ENCODE measurements around the gene LTA.

Gene LTA

DNA sequence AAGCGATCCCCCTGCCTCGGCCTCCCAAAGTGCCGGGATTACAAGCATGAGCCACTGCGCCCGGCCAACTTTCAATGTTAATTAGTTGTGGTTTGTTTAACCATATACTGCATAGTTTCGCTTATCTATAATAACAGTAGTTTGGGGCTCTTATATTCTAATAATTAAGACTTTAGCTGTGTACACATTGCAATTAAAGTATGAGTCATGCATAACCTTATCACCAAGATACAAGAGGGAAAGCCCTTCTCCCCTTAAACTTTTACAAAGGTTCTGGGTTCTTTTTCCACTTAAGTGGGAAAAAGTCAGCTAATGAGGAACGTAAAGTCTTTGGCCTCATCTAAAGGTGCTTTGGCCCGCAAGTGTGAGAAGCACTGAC lies 46.5 kb upstream of the LTA start (continued):
- no peak for TF ChIP-seq ZNF785 (tag by site-specific recombination; IDR thresholded peaks at IDR 0.05)
- no peak for TF ChIP-seq KLF7 (tag by site-specific recombination; IDR thresholded peaks at IDR 0.05; ENCODE audit: borderline replicate concordance)
- no peak for TF ChIP-seq ZNF266 (tag by site-specific recombination; IDR thresholded peaks at IDR 0.05; ENCODE audit: low read depth)
- no peak for TF ChIP-seq ZNF157 (tag by site-specific recombination; IDR thresholded peaks at IDR 0.05)
- no peak for TF ChIP-seq ZNF548 (tag by site-specific recombination; IDR thresholded peaks at IDR 0.05)
- no peak for TF ChIP-seq ZNF121 (tag by site-specific recombination; IDR thresholded peaks at IDR 0.05)
- TF ChIP-seq ZNF596 (tag by site-specific recombination; IDR thresholded peaks at IDR 0.05): no peak
- TF ChIP-seq ZNF571 (tag by site-specific recombination; IDR thresholded peaks at IDR 0.05): no peak
- TF ChIP-seq, protein P1, sequence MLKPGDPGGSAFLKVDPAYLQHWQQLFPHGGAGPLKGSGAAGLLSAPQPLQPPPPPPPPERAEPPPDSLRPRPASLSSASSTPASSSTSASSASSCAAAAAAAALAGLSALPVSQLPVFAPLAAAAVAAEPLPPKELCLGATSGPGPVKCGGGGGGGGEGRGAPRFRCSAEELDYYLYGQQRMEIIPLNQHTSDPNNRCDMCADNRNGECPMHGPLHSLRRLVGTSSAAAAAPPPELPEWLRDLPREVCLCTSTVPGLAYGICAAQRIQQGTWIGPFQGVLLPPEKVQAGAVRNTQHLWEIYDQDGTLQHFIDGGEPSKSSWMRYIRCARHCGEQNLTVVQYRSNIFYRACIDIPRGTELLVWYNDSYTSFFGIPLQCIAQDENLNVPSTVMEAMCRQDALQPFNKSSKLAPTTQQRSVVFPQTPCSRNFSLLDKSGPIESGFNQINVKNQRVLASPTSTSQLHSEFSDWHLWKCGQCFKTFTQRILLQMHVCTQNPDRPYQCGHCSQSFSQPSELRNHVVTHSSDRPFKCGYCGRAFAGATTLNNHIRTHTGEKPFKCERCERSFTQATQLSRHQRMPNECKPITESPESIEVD (tag by site-specific recombination; IDR thresholded peaks at IDR 0.05): peak; percentile 68
- TF ChIP-seq ZNF175 (tag by site-specific recombination; IDR thresholded peaks at IDR 0.05): no peak
- peak; percentile 55; the same call in 1 of the 2 replicates for TF ChIP-seq ZEB2 (tag by site-specific recombination; IDR thresholded peaks at IDR 0.05)
- TF ChIP-seq GLIS2 (tag by site-specific recombination; IDR thresholded peaks at IDR 0.05): no peak
- peak; percentile 99 for TF ChIP-seq SP7 (tag by site-specific recombination; IDR thresholded peaks at IDR 0.05)

DNA sequence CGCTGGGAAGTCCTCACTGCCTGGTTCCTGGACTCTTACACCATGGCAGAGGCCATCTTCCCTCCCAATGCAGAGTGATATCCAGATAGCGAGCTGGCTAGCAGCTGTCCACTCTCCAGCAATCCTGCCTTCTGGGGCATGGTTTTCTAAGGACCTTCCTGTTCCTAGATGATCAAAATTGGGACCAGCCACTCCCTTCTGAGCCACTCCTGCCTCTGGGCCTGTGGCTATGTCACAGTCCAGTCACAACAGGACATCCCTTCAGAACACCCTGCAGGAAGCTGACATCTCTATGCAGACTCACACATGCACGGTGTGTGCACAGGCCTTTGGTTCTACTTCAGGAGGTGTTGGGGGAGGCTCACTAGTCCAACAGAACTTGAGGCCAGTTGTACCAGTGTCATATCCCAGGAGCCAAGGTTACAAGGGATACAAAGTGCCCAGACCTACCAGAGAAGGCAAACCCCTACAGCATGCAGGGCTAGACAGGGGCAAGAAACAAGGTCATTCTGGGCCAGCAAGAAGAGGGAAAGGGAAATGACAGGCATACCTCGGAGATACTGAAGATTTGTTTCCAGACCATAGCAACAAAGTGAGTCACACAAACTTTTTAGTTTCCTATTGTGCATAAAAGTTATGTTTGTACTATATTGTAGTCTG lies 46.0 kb upstream of the LTA start:
- no peaks in the 10 kb centered on the region for H3K9me3 ChIP-seq (ENCODE audit: control insufficient read depth, insufficient read depth, low read depth, low read length)
- peaks cover 3% of the 10 kb centered on the region for H3K4me1 ChIP-seq (ENCODE audit: control insufficient read depth, insufficient read depth, low read length)
- no peak overlapping the region for H3K27ac ChIP-seq (ENCODE audit: extremely low read depth, low read depth, low read length)
- ChIA-PET POLR2A (interaction anchor here (1.2 to 2.2 kb wide), 4 partner anchors 10 to 29 kb away, joined by 3 to 11 read pairs (median 6); partner anchors contain the start of genes DDX39B and MICB), CTCF (interaction anchor here (0.6 kb wide), 1 partner anchor 21 kb away, joined by 6 read pairs; the partner anchor contains the start of gene NFKBIL1)
- H3K4me3 ChIP-seq (ENCODE audit: low read depth, low read length): no peak overlapping the region
- H3K36me3 ChIP-seq (ENCODE audit: control insufficient read depth in 2 of 2, insufficient read depth in 1 of 2, low read length in 2 of 2): peaks cover 9 to 21% of the 10 kb centered on the region in 2 experiments
- 0 out of 2 replicates have a peak, but pooled peaks have one; percentile 1 for TF ChIP-seq ZEB2 (tag by site-specific recombination; IDR thresholded peaks at IDR 0.05)
- TF ChIP-seq, protein P2, sequence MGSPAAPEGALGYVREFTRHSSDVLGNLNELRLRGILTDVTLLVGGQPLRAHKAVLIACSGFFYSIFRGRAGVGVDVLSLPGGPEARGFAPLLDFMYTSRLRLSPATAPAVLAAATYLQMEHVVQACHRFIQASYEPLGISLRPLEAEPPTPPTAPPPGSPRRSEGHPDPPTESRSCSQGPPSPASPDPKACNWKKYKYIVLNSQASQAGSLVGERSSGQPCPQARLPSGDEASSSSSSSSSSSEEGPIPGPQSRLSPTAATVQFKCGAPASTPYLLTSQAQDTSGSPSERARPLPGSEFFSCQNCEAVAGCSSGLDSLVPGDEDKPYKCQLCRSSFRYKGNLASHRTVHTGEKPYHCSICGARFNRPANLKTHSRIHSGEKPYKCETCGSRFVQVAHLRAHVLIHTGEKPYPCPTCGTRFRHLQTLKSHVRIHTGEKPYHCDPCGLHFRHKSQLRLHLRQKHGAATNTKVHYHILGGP (tag by site-specific recombination; IDR thresholded peaks at IDR 0.05): no peak
- TF ChIP-seq, protein P3, sequence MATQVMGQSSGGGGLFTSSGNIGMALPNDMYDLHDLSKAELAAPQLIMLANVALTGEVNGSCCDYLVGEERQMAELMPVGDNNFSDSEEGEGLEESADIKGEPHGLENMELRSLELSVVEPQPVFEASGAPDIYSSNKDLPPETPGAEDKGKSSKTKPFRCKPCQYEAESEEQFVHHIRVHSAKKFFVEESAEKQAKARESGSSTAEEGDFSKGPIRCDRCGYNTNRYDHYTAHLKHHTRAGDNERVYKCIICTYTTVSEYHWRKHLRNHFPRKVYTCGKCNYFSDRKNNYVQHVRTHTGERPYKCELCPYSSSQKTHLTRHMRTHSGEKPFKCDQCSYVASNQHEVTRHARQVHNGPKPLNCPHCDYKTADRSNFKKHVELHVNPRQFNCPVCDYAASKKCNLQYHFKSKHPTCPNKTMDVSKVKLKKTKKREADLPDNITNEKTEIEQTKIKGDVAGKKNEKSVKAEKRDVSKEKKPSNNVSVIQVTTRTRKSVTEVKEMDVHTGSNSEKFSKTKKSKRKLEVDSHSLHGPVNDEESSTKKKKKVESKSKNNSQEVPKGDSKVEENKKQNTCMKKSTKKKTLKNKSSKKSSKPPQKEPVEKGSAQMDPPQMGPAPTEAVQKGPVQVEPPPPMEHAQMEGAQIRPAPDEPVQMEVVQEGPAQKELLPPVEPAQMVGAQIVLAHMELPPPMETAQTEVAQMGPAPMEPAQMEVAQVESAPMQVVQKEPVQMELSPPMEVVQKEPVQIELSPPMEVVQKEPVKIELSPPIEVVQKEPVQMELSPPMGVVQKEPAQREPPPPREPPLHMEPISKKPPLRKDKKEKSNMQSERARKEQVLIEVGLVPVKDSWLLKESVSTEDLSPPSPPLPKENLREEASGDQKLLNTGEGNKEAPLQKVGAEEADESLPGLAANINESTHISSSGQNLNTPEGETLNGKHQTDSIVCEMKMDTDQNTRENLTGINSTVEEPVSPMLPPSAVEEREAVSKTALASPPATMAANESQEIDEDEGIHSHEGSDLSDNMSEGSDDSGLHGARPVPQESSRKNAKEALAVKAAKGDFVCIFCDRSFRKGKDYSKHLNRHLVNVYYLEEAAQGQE (tag by site-specific recombination; IDR thresholded peaks at IDR 0.05): peak; percentile 87
- TF ChIP-seq, protein P4, sequence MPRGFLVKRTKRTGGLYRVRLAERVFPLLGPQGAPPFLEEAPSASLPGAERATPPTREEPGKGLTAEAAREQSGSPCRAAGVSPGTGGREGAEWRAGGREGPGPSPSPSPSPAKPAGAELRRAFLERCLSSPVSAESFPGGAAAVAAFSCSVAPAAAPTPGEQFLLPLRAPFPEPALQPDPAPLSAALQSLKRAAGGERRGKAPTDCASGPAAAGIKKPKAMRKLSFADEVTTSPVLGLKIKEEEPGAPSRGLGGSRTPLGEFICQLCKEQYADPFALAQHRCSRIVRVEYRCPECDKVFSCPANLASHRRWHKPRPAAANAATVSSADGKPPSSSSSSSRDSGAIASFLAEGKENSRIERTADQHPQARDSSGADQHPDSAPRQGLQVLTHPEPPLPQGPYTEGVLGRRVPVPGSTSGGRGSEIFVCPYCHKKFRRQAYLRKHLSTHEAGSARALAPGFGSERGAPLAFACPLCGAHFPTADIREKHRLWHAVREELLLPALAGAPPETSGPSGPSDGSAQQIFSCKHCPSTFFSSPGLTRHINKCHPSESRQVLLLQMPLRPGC (tag by site-specific recombination; IDR thresholded peaks at IDR 0.05): no peak
